ENCODE measurements around the gene ALPP. TPM values are rescaled to one million over a fixed set of nuclear protein-coding genes. Genes with fewer than 3 reads are reported as not detected.
"Not testable (repeated sequence)": the region's sequence is repeated elsewhere in the genome, so short reads cannot be mapped to it uniquely, and the experiment has no call there.

The ALPP gene
- total RNA-seq, 1 donor from 2014 or later = 0.38 TPM

GRCh38 chr2:232333361-232334135 lies 45.0 kb upstream of the ALPP start:
- ChIA-PET POLR2A (no interaction called here), CTCF (no interaction called here)
- intact Hi-C loops (cut with micrococcal nuclease) = no loop called here
- Mint-ChIP-seq H3K27me3 (no peaks in the 10 kb centered on the region), H3K27ac (no peak overlapping the region), H3K9me3 (no peaks in the 10 kb centered on the region), H3K36me3 (ENCODE audit: low read depth) (peaks cover 11% of the 10 kb centered on the region), H3K4me3 (no peak overlapping the region), H3K4me1 (no peaks in the 10 kb centered on the region)
- no peak for DNase-seq
- no peak for ATAC-seq (ENCODE audit: low read depth)
- no peak for TF ChIP-seq CTCF (IDR thresholded peaks at IDR 0.05)

- H3K4me3 Mint-ChIP-seq; H3K9me3 Mint-ChIP-seq; POLR2A ChIA-PET; ATAC-seq (ENCODE audit: low read depth); CTCF ChIA-PET; H3K27ac Mint-ChIP-seq; intact Hi-C loops (cut with micrococcal nuclease); H3K27me3 Mint-ChIP-seq; H3K4me1 Mint-ChIP-seq: not testable (repeated sequence)
- DNase-seq = peak; percentile 12
- peaks cover 11% of the 10 kb centered on the region for H3K36me3 Mint-ChIP-seq (ENCODE audit: low read depth)
These were observed 44.2 kb upstream of the ALPP start for GRCh38 chr2:232334136-232334884.

GRCh38 chr2:232334885-232335205 lies 43.7 kb upstream of the ALPP start:
- DNase-seq; POLR2A ChIA-PET; ATAC-seq (ENCODE audit: low read depth); H3K4me3 Mint-ChIP-seq; H3K4me1 Mint-ChIP-seq; intact Hi-C loops (cut with micrococcal nuclease); H3K27me3 Mint-ChIP-seq; CTCF ChIA-PET; H3K9me3 Mint-ChIP-seq; H3K27ac Mint-ChIP-seq: not testable (repeated sequence)
- peaks cover 11% of the 10 kb centered on the region for H3K36me3 Mint-ChIP-seq (ENCODE audit: low read depth)

- DNase-seq (peak; percentile 17), ATAC-seq (ENCODE audit: low read depth) (peak; percentile 45)
- CTCF ChIA-PET; H3K27ac Mint-ChIP-seq; H3K4me3 Mint-ChIP-seq; intact Hi-C loops (cut with micrococcal nuclease); POLR2A ChIA-PET; H3K9me3 Mint-ChIP-seq; H3K4me1 Mint-ChIP-seq; H3K27me3 Mint-ChIP-seq: not testable (repeated sequence)
- peaks cover 11% of the 10 kb centered on the region for H3K36me3 Mint-ChIP-seq (ENCODE audit: low read depth)
These were observed 43.2 kb upstream of the ALPP start for GRCh38 chr2:232335206-232335858.

- no peak overlapping the region for H3K27ac Mint-ChIP-seq
- no peak for TF ChIP-seq CTCF (IDR thresholded peaks at IDR 0.05)
- peak; percentile 12 for DNase-seq
- no peak overlapping the region for H3K4me3 Mint-ChIP-seq
- H3K36me3 Mint-ChIP-seq (ENCODE audit: low read depth) = peaks cover 11% of the 10 kb centered on the region
- no peaks in the 10 kb centered on the region for H3K9me3 Mint-ChIP-seq
- no peaks in the 10 kb centered on the region for H3K4me1 Mint-ChIP-seq
- ChIA-PET POLR2A (no interaction called here), CTCF (no interaction called here)
- ATAC-seq (ENCODE audit: low read depth) = no peak
- no peaks in the 10 kb centered on the region for H3K27me3 Mint-ChIP-seq
- intact Hi-C loops (cut with micrococcal nuclease) = no loop called here
These were observed 42.7 kb upstream of the ALPP start for GRCh38 chr2:232335859-232336215.

- DNase-seq (peak; percentile 8), ATAC-seq (ENCODE audit: low read depth) (no peak)
- ChIA-PET POLR2A (no interaction called here), CTCF (no interaction called here)
- intact Hi-C loops (cut with micrococcal nuclease) = no loop called here
- Mint-ChIP-seq H3K27me3 (no peaks in the 10 kb centered on the region), H3K27ac (no peak overlapping the region), H3K4me1 (no peaks in the 10 kb centered on the region), H3K36me3 (ENCODE audit: low read depth) (peaks cover 11% of the 10 kb centered on the region), H3K4me3 (no peak overlapping the region), H3K9me3 (no peaks in the 10 kb centered on the region)
- TF ChIP-seq CTCF (IDR thresholded peaks at IDR 0.05) = no peak
These were observed 42.3 kb upstream of the ALPP start for GRCh38 chr2:232336241-232336736.
